SH-SY5Y (cell line): ENCODE data around the gene TEX35.
A peak's percentile ranks its signal among the peaks of the same experiment; 100 is the strongest.

Source experiments
- GATA2 ChIP-seq: IDR thresholded peaks from 2 replicates; pipeline ENCODE4 v1.6.1; 2011; ENCODE audit warnings: mild to moderate bottlenecking, low read depth, low read length
- GATA3 ChIP-seq: IDR thresholded peaks from 2 replicates; pipeline ENCODE4 v1.6.1; 2011; ENCODE audit warnings: low read depth, mild to moderate bottlenecking, low read length, moderate library complexity

TEX35 gene

DNA sequence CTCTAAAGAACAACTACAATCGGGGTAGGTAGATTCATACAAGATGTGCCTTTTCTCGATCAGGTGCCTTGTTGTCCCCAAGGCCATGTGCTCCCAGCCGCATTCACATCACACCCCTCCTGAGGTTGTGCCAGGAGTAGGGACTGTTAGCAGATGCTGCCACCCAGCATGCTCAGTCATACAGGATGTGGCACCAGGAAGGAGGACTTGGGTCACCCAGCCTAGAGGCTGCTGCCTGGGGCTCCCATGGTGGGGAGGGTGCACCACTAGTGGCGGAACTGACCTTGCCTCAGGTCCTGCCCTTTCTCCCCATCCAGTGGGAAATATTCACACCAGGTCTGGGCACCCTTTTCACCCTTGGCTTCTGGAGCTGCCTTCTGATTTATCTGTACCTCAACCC lies 8.3 kb downstream of the TEX35 start:
- no peak for TF ChIP-seq GATA3
- no peak for TF ChIP-seq GATA2

DNA sequence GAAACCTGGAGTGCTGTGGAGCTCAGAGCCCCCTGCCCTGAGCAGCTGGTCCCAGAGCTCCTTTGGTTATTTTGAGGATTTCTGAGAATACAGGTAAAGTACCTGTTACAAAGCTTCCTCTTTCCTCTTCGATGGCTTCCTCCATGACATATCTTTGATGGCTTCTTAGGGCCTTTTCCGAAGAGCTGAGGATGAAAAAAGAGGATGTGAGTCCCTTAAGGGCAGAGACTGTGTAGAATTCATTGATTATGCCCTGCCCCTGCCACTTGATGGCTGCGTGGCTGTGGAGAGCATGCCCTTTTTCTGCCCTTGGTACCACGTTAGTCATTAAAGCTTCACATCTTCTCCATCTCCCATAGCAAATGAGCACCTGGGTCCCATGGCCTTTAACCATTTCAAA lies 14.2 kb downstream of the TEX35 start:
- TF ChIP-seq GATA2 (no peak), GATA3 (no peak)

DNA sequence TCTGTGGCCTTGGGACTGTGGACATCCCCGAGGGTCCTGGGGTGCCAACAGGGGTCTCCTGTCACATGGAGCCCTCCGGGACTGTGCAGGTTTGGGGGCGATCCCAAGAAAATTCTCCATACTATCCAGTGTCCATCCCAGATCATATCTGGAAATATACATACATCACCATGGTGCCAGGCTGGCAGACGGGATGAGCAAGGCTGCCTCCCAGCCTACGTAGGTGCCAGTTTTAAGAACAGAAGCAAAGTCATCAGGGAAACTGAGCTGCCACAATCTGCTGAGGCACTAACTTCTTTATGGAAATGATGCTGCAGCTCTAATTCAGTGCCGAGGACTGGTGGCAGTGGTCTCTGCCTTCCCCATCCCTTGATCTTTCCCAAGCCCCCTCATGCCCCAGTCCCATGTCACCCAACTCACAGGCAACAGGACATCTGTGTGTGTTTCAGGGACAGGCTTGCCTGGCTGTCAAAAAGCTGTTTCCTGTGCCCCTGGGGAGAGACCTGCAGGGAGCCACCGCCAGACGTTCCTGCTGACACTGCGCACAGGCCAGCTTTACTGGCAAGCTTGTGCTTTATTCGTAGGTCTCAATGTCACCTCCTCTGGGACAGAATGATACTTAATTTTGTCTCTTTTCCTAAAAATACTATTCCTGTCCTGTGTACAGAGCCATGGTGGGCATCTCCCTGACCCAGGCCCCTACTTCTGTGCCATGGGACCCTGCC lies 15.5 kb downstream of the TEX35 start:
- no peak for TF ChIP-seq GATA2
- TF ChIP-seq GATA3, result no peak

DNA sequence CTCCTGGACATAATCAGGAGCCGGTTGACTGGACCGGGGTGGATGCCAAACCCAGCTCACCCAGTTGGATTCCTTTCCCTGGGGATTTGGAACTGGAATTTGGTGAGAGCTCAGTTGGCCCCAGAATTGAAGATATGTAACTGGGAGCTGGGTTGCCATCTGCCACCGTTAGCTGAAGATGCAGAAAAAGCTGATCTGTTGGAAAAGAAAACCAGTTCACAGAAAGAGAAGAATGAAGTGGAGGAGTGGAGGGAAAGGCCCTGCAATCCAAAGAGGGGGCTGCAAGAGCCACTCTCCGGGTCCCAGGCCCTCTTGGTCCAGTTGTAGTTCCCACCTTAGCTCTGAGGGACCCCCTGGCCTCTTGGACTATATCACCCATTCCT lies 16.0 kb downstream of the TEX35 start:
- TF ChIP-seq GATA2 (no peak), GATA3 (no peak)

DNA sequence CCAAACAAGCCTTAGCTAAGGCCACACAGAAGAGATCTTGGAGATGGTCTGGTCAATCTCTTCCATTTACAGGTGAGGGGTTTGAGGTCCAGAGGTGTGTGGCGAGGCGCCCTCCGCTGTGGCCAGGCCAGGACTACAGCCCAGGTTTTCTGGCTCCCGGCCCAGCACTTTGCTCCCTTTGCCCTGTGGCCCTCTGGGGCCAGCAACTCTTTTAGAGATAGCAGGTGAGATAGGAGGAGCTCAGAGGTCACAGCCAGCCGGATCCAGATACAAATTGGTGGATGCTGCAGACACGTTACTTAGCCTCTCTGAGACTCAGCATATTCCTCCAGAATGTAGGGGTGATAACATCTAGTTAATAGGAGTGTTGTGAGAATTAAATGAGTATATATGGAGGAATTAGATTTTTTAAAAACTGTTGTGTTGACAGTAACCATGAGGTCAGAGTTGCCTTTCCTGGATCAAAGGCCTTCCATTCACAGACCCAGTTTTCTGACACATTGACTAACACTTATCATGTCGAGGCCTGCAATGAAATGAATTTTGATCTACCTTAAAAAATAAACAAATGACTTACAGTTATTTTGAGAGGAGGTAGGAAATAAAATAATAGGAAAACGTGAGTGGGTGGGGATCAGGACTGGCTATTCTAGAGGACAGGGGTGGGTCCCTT lies 16.6 kb downstream of the TEX35 start:
- no peak for TF ChIP-seq GATA3
- peak; percentile 18; the same call in 1 of the 2 replicates for TF ChIP-seq GATA2

DNA sequence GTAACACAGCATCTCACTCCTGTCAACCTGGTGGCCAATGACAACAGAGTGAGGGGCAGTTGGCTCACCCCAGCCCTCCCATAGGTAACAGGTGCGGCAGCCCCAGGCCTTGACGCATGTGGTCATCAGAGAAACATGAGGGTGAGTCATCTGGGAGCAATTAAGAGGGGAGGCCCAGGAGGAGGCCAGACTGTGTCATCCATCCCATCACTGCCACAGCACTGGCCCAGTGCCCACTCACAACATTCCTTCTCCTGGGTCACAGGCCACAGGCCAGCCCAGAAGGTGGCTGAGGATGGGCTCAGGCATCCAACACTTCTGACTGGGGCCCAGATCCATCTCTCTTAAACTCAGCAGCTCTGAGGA lies 17.1 kb downstream of the TEX35 start:
- no peak for TF ChIP-seq GATA2
- no peak for TF ChIP-seq GATA3

DNA sequence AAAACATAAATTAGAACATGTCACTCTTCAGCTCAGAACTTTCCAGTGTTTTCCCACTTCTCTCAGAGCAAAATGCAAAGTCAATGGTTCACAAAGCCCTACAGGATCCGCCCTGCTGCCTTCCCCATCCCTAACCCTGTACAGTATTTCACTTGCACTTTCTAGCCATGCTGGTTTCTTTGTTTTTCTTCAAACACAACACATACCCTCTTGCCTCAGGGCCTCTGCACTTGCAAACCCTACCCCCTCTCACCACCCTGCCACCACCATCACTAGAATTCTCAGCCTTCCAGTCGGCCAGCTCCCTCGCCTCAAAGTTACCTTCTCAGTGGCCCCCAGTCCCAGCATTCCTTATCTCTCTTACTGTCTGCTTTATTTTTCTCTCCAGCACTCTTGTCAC lies 17.6 kb downstream of the TEX35 start:
- TF ChIP-seq GATA2, result no peak
- TF ChIP-seq GATA3, result no peak

DNA sequence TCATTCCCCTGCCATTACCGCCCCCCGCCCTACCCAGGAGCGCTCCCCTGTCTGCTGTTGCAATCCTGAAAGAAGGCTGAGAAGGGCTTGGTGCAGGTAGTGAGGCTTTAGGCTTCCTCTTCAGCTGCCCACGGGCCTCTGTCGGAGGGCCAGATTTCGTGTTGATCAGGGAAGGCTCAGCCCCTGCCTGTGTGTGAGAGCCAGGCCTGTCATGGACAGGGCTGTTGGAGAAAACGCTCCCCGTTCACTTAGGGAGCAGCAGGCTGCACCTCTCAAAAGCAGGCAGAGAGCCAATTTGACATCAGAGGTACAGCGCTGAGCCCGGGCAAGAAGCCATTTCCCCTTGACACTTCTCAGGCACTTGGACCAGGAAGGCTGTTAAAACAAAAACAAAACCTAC lies 19.0 kb downstream of the TEX35 start:
- TF ChIP-seq GATA2 (no peak), GATA3 (no peak)

DNA sequence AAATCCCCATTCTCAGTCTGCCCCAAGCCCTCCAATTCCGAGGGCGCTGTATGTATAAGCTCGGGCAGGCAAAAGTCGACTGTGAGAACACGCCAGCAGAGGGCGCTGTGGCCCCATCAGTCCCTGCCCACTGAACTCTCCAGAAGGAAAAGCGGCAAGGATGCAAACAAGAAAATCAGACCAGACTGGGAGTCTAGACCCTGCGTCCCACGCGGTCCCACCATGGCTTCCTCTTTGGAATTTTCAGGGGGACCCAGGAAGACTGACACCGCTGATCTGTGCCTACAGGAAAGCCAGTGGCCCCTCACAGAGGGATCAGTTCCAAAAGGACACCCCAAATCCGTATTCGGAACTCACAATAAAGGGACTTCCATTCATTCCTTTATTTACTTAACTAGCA lies 19.5 kb downstream of the TEX35 start:
- TF ChIP-seq GATA2 (no peak), GATA3 (no peak)

DNA sequence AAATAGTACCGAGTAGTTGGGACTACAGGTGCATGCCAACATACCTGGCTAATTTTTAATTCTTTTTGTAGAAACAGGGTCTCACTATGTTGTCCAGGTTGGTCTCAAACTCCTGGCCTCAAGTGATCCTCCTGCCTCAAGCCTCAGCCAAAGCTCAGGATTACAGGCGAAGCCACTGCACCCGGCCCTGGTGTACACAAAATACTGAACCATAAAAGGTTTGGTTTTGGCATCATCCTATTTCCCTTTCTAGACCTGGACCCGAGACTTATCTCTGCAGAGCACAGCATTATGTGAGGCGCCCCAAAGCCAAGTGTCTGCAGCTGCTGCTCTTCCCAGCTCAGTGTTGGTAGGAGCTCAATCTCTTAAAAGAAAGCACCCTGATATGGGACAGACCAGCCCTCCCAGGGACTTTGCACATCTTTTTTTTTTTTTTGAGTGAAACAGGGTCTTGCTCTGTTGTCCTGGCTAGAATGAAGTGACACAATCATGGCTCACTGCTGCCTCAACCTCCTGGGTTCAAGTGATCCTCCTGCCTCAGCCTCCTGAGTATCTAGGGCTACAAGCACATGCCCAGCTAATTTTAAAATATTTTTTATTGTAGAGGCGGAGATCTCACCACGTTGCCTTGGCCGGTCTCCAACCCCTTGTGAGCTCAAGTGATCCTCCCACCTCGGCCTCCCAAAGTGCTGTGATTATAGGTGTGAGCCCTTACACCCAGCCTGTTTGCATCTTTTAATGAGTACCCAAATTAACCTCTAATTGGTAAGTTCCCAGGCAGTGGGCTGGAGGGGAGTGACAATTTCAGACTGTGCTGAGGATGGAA lies 20.4 kb downstream of the TEX35 start:
- no peak for TF ChIP-seq GATA2
- no peak for TF ChIP-seq GATA3

DNA sequence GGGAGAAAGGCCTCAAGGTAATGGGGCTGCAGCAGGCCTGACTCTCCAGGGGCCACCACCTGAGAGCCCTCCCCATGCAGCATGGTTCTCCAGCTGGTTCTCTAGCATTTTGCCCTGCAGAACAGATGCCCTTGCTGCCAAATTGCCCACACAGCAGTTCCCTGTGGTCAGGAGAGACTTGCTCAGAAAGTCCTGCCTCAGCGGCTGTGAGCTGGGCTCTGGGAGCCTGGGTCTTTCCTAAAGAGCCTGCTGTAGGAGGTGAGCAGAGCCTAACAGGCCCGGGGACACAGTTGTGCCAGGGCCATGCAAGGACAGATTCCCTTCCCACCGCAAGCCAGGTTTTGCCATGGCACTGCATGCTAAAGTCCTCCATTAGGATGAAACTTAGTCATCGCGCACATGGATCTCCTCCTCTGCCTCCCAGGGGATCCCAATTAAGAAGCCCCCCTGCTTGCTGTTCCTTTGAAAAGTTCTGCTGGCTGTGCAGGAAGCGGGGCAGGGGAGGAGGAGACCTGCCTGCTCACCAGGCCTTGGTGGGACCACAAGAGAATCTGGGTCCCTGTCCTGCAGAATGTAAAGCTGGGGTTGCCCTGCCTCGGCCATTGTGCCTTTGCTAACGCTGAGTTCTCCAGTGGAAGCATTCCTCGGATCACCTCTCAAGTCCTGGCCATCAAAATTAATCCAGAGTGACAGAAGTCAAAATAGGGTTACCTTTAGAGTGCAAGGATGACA lies 21.4 kb downstream of the TEX35 start:
- TF ChIP-seq GATA3 (no peak), GATA2 (no peak)

DNA sequence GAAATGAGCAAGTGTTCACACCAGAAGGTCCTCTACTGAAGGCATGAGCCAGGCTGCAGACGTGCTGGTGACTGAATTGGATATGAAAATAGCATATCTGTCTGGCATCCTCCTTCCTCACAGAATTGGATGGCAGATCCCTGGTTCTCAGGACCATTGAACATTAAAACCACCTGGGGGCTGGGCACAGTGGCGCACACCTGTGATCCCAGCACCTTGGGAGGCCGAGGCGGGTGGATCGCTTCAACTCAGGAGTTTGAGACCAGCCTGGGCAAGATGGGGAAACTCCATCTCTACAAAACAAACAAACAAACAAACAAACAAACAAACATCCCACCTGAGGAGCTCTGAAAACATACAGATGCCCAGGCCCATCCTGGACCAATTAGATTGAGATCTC lies 23.4 kb downstream of the TEX35 start:
- TF ChIP-seq GATA3 (no peak), GATA2 (no peak)

DNA sequence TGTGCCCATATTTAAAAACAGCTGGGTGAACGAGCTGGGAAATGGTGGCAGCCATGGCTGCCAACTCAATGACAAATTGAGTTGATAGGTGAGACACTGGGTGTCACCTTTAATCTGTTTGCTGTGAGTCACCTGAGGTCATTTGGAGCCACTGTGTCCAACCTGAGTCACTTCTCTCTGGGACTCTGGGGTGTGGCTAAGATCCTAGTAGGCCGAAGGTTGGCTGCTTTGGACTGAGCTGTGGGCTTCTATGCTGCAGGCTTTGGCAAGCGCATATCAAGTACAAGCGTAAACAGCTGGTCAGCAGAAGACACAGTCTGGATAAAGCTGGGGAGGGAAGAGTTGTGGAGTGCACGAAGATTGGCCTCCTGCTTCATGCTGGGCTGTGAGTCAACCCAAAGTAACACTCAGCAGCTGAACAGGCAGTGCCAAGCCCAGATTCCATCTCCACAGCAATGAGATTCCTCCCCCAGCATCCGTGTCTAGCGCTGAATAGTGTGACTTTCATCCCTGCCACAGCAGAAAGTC lies 24.0 kb downstream of the TEX35 start:
- no peak for TF ChIP-seq GATA2
- no peak for TF ChIP-seq GATA3
